ENCODE data around the gene IFT27.

Gene IFT27

DNA sequence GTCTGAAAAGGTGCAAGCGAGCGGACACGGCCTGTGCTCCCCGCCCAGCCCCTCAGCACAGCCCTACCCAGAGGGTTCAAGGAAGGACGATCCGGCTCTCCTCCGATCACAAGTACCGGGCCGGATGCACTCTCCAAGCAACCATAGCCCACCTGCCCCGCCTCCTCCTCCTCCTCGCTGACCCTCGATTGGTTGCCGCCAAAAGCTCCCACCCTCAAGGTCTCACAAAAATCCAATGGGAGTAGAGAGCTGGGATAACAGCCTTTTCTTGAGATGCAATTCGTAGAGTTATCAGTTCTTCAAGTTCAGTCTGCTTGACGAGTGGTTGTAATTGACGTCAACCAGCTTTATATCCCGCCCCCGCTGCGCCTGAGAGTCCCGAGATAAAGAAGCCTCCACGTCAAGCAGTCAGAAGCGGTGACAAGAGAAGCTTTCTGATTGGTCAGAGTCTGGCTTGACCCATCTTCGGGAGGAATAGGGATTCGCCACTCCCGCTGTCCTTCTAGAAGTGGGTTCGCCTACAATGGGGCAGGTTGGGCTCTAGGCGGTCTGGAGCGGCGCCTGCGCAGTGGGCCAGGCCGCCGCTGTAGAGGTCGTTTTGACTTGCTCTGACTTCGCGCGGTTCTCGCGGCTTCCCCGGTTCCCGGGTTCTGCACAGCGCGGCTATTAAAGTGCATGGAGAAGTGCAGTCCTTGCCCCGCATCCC, at the start of gene IFT27:
TSS of gene IFT27 (minus strand) at position 156 of the 706 bp plus-strand sequence. CDS start 412 bp downstream, outside the sequence.
- peak; percentile 100 for DNase-seq (ENCODE audit: low spot score)

DNA sequence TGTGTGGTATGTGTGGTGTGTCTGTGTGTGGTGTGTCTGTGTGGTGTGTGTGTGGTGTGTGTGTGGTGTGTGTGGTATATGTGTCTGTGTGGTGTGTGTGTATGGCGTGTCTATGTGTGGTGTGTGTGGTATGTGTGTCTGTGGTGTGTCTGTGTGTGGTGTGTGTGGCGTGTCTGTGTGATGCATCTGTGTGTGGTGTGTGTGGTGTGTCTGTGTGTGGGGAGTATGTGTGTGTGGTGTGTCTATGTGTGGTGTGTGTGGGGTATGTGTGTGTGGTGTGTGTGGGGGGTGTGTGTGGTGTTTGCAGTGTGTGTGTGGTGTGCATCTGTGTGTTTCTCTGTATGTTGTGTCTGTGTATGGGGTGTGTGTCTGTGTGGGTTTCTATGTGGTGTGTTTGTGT, 48.7 kb upstream of the IFT27 start:
- no peak for DNase-seq (ENCODE audit: low spot score)

DNA sequence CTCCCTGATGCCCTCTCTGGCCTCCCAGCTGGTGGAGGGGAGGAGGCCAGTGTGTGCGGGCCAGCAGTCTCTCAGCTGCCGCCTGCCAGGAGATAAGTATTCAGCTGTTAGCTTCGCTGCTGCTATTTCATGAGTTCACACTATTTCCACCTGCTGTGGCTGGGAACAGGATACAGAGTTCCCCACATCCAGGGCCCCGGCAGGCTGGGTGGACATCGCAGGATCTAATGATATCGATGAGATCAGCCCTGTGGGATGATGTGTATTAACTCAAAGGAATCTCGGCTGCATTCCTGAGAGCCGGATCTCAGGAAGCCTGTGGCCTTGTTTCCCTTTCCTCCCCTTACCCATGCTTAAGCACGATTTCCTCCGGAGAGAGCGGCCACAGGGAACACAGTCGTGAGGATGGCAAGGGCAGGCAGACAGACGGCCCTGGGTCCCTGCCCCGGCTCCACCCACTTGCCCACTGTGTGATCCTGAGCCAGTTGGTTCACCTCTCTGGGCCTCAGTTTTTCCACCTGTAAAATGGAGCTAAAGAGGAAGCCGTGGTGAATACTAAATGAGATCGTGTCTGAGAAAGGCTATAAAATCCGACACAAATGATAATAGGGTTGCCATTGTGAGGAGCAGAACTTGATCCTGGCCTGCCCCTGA, 47.4 kb upstream of the IFT27 start:
- no peak for DNase-seq (ENCODE audit: low spot score)

DNA sequence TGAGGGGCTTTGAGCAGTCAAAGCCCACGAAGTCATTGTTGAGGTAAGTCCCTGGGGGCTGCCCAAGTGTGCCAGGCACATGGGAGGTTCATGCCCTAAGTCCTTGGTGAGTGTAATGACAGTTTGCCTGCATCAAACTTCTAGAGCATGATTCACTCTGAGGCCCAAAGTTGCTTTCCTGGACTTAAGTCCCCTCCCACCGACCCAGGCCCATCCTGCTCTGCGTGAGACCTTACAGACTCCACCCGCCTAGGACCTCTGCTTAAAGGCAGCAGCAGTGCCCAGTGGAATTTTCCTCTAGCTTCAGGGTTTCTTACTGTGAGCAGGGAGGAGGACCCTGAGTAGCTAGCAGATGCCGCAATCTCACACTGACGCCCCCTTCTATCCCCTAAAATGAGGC, 46.7 kb upstream of the IFT27 start:
- DNase-seq (ENCODE audit: low spot score) = no peak

GRCh38 chr22:36819112-36819511, 43.2 kb upstream of the IFT27 start:
- DNase-seq (ENCODE audit: low spot score) = no peak

DNA sequence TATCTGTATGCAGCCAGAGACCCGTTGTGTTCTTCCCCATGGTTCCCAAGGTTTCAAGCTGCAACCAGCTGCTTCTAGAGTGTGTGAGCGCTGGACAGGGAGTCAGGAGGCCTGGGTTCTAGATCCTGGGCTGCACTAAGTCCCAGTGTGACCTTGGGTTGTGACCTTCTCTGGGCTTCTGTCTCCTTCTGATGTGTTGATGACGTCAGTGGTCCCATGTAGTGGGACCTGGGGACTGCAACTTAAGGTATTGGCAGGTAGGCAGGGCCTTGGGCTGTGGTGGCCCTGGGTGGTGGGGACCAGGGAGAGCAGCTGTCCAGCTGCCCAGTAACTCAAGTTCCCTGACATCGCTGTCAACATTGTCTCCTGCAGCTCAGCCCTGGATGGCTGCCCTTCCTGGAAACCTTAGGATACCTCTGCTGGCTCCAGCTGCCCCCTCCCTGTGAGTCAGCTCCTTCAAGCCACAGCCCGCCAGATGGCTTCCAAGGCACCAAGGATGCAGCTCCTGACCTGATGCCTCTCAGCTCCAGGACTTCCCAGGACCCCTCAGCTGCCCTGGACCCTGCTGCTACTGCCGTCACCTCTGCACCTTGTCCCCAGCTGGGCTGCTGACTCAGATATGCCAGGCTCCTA, 42.2 kb upstream of the IFT27 start:
- DNase-seq (ENCODE audit: low spot score) = no peak

GRCh38 chr22:36817525-36817848, 41.6 kb upstream of the IFT27 start:
- no peak for DNase-seq (ENCODE audit: low spot score)

- DNase-seq (ENCODE audit: low spot score) = no peak
Measured at GRCh38 chr22:36816636-36817524, 41.0 kb upstream of the IFT27 start, which contains the start of gene PVALB. PVALB (minus strand) TSS chr22:36817035; CDS start chr22:36817005, 30 bp downstream.

GRCh38 chr22:36816339-36816635, 40.4 kb upstream of the IFT27 start:
- DNase-seq (ENCODE audit: low spot score) = no peak

DNA sequence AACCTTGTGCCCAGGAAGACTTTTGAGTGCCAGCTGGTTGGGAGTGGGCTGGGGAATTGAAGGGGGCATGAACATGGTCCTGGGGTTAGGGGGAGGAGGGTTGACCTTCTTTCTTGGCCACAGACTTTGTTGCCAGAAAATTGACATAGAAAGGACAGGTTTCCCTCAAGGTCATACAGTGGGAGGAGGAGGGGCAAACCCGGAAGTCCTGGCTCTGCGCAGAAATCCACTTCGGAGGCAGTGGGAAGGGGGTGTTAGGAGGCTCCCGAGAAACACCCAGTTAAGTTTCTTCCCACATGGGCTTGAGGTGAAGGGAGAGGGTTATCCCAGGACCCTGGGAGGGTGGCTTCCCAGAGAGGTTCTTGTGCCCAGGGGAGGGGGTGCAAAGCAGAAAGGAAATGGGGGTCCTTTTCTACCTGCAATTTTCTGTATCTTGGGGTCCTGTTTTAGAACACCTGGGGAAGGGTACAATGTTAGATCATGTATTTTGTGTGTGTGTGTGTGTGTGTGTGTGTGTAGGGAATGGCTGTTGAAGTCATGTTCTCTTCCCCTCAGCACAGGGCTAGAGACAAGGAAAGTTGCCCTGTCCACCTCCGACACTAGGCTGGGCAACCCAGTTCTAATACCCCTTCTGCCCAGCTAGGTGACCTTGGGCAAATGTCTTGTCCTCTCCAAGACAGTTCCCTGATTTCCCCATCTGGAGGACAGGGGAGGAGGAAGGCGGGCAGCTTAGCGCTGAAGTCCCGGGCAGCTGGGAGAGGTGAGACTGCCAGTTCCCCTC, 39.8 kb upstream of the IFT27 start:
- no peak for DNase-seq (ENCODE audit: low spot score)

GRCh38 chr22:36814801-36815200, 38.9 kb upstream of the IFT27 start:
- no peak for DNase-seq (ENCODE audit: low spot score)

DNA sequence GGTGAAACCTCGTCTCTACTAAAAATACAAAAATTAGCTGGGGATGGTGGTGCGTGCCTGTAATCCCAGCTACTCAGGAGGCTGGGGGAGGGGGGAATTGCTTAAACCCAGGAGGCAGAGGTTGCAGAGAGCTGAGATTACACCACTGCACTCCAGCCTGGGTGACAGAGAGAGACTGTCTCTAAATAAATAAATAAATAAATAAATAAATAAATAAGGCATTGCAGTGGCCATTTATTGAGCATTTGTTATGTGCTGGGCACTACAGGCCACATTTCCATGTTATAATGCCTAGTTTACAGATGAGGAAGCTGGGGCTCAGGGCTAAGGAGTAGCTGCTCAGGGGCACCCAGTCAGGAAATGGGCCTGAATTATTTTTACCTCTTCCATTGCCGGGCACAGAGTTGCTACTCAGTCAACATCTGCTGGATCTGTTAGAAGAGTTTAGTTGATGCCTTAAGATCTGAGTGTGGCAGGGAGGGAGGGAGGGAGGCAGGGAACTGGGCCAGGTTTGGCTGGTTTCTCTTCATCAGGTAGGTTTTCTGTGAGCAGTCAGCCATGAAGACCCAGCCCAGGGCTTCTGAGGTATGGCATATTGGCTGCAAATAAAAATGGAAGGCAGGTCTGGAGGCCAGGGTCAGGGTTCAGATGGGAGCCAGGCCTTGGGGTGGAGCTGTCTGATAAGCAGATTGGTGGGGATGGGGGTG, 35.3 kb upstream of the IFT27 start:
- no peak for DNase-seq (ENCODE audit: low spot score)

DNA sequence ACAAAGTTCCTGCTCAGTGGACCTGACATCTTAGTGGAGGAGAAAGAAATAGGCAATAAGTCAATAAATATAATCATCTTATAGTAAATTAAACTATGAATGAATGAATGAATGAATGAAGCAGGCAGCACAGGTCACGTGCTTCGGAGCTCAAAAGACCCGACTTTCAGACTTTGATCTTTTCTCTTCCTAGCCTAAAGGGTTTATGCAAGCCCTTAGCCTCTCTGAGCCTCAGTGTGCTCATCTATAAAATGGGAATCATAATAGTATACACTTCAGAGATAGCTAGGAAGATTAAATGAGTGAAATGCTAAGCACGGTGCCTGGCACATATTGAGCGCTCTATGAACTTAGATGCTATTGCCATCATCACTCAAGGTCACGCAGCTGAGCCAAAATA, 33.4 kb upstream of the IFT27 start:
- DNase-seq (ENCODE audit: low spot score) = no peak

- DNase-seq (ENCODE audit: low spot score) = no peak
Measured at GRCh38 chr22:36808721-36809344, 32.9 kb upstream of the IFT27 start.

GRCh38 chr22:36807627-36808026, 31.7 kb upstream of the IFT27 start:
- no peak for DNase-seq (ENCODE audit: low spot score)

DNA sequence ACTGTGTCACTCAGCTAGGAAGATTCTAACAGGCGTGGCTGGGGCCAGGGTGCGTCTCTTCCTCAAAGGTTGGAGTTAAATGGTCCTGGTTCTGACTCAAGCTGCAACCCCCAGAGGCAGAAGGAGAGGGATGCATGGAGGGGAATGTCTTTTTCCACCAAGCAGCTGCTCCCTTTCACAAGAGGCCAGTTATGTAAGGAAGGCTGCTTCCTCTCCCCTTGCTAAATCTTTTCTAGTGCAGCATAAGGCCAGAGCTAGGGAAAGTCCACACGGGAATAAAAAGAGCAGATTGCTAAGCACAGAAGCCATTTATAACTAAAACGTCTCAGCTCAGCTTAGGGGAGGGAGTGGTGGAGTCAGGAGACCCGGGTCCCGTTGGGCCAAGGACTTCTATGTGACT, 30.9 kb upstream of the IFT27 start:
- DNase-seq (ENCODE audit: low spot score) = no peak

GRCh38 chr22:36803358-36803757, 27.4 kb upstream of the IFT27 start:
- no peak for DNase-seq (ENCODE audit: low spot score)

DNA sequence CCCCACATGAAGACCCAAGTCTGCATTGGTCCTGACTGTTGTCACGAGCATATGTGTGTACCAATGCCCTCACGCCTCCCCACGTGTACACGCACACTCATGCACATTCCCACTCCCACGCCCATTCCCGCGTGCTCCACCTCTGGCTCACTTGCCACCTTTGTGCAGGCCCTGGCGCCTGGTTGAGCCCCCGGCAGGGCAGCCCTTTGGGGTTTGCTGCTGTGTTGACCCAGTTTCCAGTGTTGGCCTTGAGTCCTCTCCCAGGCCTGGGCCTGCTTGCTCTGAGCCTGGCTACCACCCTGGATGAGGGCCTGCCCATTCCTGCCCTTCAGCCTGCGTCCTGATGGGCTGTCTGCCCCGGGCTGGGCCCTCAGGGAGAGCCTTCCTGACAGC, 22.8 kb upstream of the IFT27 start:
- no peak for DNase-seq (ENCODE audit: low spot score)

DNA sequence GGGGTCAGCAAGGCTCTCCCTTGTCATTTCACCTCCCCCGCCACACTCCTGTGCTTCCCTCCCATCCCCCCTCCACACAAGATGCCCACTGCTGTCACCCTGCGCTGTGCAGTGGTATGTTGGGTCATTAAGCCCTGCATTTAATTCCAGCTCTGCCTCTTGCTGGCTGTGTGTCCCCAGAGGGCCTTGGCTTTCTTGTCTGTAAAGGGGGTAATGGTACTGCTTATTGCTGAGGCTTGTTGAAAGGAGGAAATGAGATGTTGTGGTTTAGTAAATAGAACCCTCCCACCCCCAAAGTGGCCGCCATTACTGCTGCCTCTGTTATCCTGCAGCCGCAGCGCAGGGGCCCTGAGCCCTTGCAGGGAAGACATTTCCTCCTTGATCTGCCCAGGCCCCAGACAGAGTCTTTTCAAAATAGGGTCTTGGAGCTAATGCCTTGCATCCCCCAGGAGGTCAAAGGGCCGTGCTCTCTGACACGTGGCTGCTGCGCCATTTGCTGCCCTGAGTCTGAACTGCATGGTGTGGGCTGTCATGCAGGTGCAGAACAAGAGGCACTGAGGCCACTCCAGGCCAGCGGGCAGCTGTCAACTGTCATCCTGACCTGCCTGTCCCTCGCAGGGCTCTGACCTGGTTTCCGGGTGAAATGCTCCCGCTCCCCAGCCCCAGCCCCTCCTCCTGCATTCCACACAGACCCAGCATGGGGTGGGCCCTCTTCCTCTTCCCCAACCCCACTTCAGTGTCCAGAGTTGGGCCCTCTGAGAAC, 22.2 kb upstream of the IFT27 start:
- no peak for DNase-seq (ENCODE audit: low spot score)

DNA sequence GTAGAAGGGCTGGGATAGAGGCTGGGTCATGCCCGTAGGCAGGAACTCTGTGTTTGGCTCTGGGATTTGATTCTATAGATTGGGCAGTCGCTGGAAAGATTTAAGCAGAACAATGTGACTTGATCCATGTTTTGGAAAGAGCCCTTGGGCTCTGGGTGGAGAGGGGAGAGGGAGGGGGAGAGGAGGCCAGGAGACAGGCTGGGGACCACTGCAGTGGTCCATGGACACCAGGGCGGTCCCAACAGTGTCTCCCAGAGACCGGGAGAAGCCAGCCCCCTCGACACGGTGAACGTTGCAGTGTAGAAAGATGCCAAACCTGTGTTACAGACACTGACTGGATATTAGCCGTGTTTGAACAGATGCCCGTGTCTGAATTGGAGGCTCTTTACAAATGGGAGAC, 21.5 kb upstream of the IFT27 start:
- no peak for DNase-seq (ENCODE audit: low spot score)

Data from cerebellar cortex (tissue), 1 donor.